ENCODE measurements around the gene MAST1. TPM values are rescaled to one million over a fixed set of nuclear protein-coding genes. Genes with fewer than 3 reads are reported as not detected.
"Not testable (repeated sequence)": the region's sequence is repeated elsewhere in the genome, so short reads cannot be mapped to it uniquely, and the experiment has no call there.

Gene MAST1
- total RNA-seq, 4 donors from 2014 or later: 0.50 to 0.91 (median 0.76) TPM

DNA sequence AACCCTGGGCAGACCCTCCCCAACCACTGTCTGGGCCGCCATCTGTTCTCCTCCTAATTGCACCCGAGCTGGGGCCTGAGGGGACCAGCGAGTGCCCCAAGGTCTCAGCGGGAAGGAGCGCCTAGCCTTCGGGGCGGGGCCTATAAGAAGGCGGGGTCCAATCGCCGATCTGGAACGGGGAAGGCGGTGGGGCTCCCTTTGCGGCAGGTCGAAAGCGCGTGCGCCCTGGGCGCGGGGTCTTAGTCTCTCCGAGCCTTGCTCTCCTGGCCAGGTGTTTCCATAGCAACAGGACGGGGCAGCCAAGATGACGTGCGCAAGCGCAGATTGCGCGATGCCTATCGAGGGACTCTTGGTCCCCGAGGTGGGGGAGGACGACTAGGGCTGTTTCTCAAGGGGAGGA is 2.8 kb downstream of the MAST1 start:
- DNase-seq (ENCODE audit: extremely low spot score): no peak
- 7% methylated on average over 9 of the region's 29 CpGs for WGBS

GRCh38 chr19:12842511-12842910 is 4.2 kb downstream of the MAST1 start:
- WGBS: 94% methylated on average over 18 of the region's 18 CpGs
- H3K4me1 ChIP-seq: peaks cover 16 to 31% (median 30%) of the 10 kb centered on the region in 4 donors
- no peak overlapping the region for H3K4me3 ChIP-seq
- H3K9me3 ChIP-seq: no peaks in the 10 kb centered on the region
- H3K36me3 ChIP-seq: no peaks in the 10 kb centered on the region
- peaks cover 0 to 97% (median 53%) of the 10 kb centered on the region in 4 donors for H3K27me3 ChIP-seq
- intact Hi-C loops (cut with DNase I): loop anchor here (10.0 kb wide), 1 partner anchor 158 kb away; the partner anchor contains the start of genes DHPS and GNG14
- DNase-seq (ENCODE audit: extremely low spot score): no peak
- TF ChIP-seq, protein P1, sequence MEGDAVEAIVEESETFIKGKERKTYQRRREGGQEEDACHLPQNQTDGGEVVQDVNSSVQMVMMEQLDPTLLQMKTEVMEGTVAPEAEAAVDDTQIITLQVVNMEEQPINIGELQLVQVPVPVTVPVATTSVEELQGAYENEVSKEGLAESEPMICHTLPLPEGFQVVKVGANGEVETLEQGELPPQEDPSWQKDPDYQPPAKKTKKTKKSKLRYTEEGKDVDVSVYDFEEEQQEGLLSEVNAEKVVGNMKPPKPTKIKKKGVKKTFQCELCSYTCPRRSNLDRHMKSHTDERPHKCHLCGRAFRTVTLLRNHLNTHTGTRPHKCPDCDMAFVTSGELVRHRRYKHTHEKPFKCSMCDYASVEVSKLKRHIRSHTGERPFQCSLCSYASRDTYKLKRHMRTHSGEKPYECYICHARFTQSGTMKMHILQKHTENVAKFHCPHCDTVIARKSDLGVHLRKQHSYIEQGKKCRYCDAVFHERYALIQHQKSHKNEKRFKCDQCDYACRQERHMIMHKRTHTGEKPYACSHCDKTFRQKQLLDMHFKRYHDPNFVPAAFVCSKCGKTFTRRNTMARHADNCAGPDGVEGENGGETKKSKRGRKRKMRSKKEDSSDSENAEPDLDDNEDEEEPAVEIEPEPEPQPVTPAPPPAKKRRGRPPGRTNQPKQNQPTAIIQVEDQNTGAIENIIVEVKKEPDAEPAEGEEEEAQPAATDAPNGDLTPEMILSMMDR (IDR thresholded peaks at IDR 0.05): no peak
- TF ChIP-seq EP300 (IDR thresholded peaks at IDR 0.05) (no peak), POLR2AphosphoS5 (IDR thresholded peaks at IDR 0.05) (no peak), POLR2A (IDR thresholded peaks at IDR 0.05; ENCODE audit: low read depth) (no peak)
- no peak overlapping the region for H3K27ac ChIP-seq (replicated peaks in 1 of 4)

More for the DNA sequence above, 2.8 kb downstream of the MAST1 start:
- TF ChIP-seq POLR2A (IDR thresholded peaks at IDR 0.05; ENCODE audit: low read depth) (no peak), POLR2AphosphoS5 (IDR thresholded peaks at IDR 0.05) (no peak), EP300 (IDR thresholded peaks at IDR 0.05) (no peak)
- TF ChIP-seq, protein P1 (IDR thresholded peaks at IDR 0.05): no peak
- Histone ChIP-seq H3K4me1 (peaks cover 12 to 30% (median 25%) of the 10 kb centered on the region in 4 donors), H3K4me3 (peak overlapping the region in 3 of 4 donors; percentile 8 to 37 (median 35)), H3K27me3 (peaks cover 0 to 100% (median 62%) of the 10 kb centered on the region in 4 donors), H3K9me3 (no peaks in the 10 kb centered on the region), H3K27ac (replicated peaks in 1 of 4) (no peak overlapping the region), H3K36me3 (no peaks in the 10 kb centered on the region)
- intact Hi-C loops (cut with DNase I): loop anchor here (10.0 kb wide), 1 partner anchor 156 kb away; the partner anchor contains the start of genes DHPS and GNG14

DNA sequence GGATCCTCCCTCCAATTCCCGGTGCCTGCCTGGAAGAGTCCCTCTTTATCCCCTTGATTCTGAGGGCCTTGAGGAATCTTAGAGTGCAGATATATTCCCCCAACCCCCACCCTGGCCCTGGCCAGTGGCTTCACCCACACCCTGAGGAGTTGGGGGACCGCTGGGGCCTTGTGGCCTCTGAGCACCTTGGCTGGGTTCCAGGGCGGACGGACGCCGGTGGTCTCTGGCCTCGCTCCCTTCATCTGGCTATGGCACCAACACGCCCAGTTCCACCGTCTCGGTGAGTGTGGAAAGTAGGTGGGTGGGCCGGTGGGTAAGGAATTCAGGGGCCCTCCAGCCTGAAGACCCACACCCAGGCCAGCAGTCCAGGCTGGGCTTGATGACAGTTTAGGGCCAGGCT is 5.0 kb downstream of the MAST1 start:
- no peak for DNase-seq (ENCODE audit: extremely low spot score)
- H3K4me1 ChIP-seq: peaks cover 20 to 32% (median 30%) of the 10 kb centered on the region in 4 donors
- H3K27ac ChIP-seq (replicated peaks in 1 of 4): no peak overlapping the region
- H3K9me3 ChIP-seq: no peaks in the 10 kb centered on the region
- H3K36me3 ChIP-seq: no peaks in the 10 kb centered on the region
- no peak overlapping the region for H3K4me3 ChIP-seq
- peaks cover 0 to 89% (median 46%) of the 10 kb centered on the region in 4 donors for H3K27me3 ChIP-seq
- no peak for TF ChIP-seq POLR2AphosphoS5 (IDR thresholded peaks at IDR 0.05)
- intact Hi-C loops (cut with DNase I): loop anchor here (10.0 kb wide), 1 partner anchor 159 kb away; the partner anchor contains the start of genes DHPS and GNG14
- WGBS: 100% methylated on average over 1 of the region's 11 CpGs

GRCh38 chr19:12843999-12844732 is 5.9 kb downstream of the MAST1 start:
- Histone ChIP-seq H3K27me3 (peaks cover 0 to 80% (median 39%) of the 10 kb centered on the region in 4 donors), H3K36me3 (no peaks in the 10 kb centered on the region), H3K4me3 (no peak overlapping the region), H3K9me3 (no peaks in the 10 kb centered on the region), H3K4me1 (peaks cover 14 to 25% (median 23%) of the 10 kb centered on the region in 4 donors), H3K27ac (replicated peaks in 1 of 4) (no peak overlapping the region)
- no peak for TF ChIP-seq EP300 (IDR thresholded peaks at IDR 0.05)
- no peak for TF ChIP-seq POLR2AphosphoS5 (IDR thresholded peaks at IDR 0.05)
- no peak for TF ChIP-seq POLR2A (IDR thresholded peaks at IDR 0.05; ENCODE audit: low read depth)
- intact Hi-C loops (cut with DNase I): loop anchor here (10.0 kb wide), 1 partner anchor 159 kb away; the partner anchor contains the start of genes DHPS and GNG14
- 93% methylated on average over 3 of the region's 3 CpGs for WGBS
- DNase-seq (ENCODE audit: extremely low spot score): no peak

DNA sequence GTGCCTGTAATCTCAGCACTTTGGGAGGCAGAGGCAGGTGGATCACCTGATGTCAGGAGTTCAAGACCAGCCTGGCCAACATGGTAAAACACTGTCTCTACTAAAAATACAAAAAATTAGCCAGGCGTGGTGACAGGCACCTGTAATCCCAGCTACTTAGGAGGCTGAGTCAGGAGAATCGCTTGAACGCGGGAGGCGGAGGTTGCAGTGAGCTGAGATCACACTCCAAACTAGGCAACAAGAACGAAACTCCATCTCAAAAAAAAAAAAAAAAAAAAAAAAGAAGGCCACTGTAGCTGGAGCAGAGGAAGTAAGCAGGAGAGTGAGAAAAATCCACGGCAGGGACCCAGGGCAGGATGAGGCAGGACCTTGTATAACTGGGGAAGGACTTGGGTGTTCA is 8.3 kb downstream of the MAST1 start:
- intact Hi-C loops (cut with DNase I): loop anchor here (2.0 to 10.0 kb wide), 2 partner anchors 80 to 162 kb away; partner anchors contain the start of genes DHPS and GNG14
- not testable (repeated sequence) for DNase-seq (ENCODE audit: extremely low spot score); H3K27ac ChIP-seq (replicated peaks in 1 of 4); H3K36me3 ChIP-seq; H3K9me3 ChIP-seq; H3K4me3 ChIP-seq
- peaks cover 0 to 56% (median 16%) of the 10 kb centered on the region in 4 donors for H3K27me3 ChIP-seq
- WGBS: 87% methylated on average over 7 of the region's 7 CpGs
- peaks cover 8 to 12% (median 11%) of the 10 kb centered on the region in 4 donors for H3K4me1 ChIP-seq
